Mucosa of descending colon (tissue), 3 donors: ENCODE results near the gene ALDH1B1. TPM values are rescaled to one million over a fixed set of nuclear protein-coding genes. Genes with fewer than 3 reads are reported as not detected.

Experiments
- ATAC-seq: fragments of 200-7000 bp; cut with Tn5 transposase; one replicate; pipeline ENCODE4 v1.9.1; 2020; ENCODE audit warnings: mild to moderate bottlenecking, moderate library complexity
- DNase-seq, 3 donors: peaks; one replicate each; pipeline ENCODE4 v3.0.0-alpha.2; 2020
- H3K36me3 ChIP-seq: fragments of 200-600 bp; one replicate; pipeline ENCODE4 v1.8.0; 2021; ENCODE audit warnings: low read depth, mild to moderate bottlenecking
- H3K4me1 ChIP-seq: fragments of 200-600 bp; one replicate; pipeline ENCODE4 v1.8.0; 2021; ENCODE audit warnings: low read depth, mild to moderate bottlenecking
- H3K4me3 ChIP-seq: fragments of 200-600 bp; one replicate; pipeline ENCODE4 v1.8.0; 2021; ENCODE audit warnings: mild to moderate bottlenecking
- H3K9me3 ChIP-seq: fragments of 200-600 bp; one replicate; pipeline ENCODE4 v1.8.0; 2021; ENCODE audit warnings: mild to moderate bottlenecking
- intact Hi-C, 2 donors: fragments of 100-400 bp; cut with DNase I in 1 of 2; cut with micrococcal nuclease in 1 of 2; formaldehyde crosslinking; loops; one replicate each; pipeline versions ENCODE4 v1.11.0 to v1.11.1; 2022; cut with DNase I, micrococcal nuclease
- total RNA-seq, 3 donors: library from RNA; stranded (reverse); fragmentation: NEBNext Ultra II Directional in 2 of 3; extraction: Animal tissue kit (Norgen Biotek cat#: 25700) in 2 of 3; gene quantifications; one replicate each; pipeline versions ENCODE4 v1.2.1 to v1.2.4, GENCODE V29; 2021 to 2023
- TF ChIP-seq, protein P1 (sequence below): fragments of 200-600 bp; IDR thresholded peaks from one replicate; pipeline ENCODE4 v1.8.0; 2022; ENCODE audit warnings: antibody characterized with exemption, mild to moderate bottlenecking
- donor health status: DM: no; HTN: no; CAD: no; lungs with moderate emphysema.
- donor health status: DM: no; HTN: no; CAD: no.
- donor health status: DM: no; HTN: yes; CAD: no.

The ALDH1B1 gene
- total RNA-seq, 3 donors from 2014 or later: 39.5 to 58.1 (median 52.5) TPM

DNA sequence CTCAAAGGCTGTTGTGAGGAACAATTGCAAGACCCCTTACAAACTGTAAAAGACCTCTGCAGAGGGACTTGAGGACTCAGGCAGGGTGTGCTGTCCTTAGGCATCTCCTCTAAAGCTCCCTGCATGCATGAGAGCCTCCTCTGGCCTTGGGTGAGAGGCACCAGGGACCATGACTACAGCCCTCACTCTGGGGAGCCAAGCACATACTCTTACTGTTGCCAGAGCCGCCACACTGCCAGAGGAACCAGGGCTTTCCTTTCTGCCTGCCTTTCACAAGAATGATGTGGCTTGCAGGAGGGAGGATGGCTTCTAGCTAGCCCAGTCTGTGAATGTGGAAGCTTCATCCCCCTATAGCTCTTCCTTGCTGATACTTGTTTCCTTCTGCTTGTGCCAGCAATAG is 25.9 kb downstream of the ALDH1B1 start:
- no peak for DNase-seq
- Histone ChIP-seq H3K4me3 (no peak overlapping the region), H3K9me3 (no peaks in the 10 kb centered on the region), H3K36me3 (no peaks in the 10 kb centered on the region), H3K4me1 (no peaks in the 10 kb centered on the region)
- no peak for ATAC-seq
- intact Hi-C loops: no loop called here
- TF ChIP-seq, protein P1, sequence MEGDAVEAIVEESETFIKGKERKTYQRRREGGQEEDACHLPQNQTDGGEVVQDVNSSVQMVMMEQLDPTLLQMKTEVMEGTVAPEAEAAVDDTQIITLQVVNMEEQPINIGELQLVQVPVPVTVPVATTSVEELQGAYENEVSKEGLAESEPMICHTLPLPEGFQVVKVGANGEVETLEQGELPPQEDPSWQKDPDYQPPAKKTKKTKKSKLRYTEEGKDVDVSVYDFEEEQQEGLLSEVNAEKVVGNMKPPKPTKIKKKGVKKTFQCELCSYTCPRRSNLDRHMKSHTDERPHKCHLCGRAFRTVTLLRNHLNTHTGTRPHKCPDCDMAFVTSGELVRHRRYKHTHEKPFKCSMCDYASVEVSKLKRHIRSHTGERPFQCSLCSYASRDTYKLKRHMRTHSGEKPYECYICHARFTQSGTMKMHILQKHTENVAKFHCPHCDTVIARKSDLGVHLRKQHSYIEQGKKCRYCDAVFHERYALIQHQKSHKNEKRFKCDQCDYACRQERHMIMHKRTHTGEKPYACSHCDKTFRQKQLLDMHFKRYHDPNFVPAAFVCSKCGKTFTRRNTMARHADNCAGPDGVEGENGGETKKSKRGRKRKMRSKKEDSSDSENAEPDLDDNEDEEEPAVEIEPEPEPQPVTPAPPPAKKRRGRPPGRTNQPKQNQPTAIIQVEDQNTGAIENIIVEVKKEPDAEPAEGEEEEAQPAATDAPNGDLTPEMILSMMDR: no peak

DNA sequence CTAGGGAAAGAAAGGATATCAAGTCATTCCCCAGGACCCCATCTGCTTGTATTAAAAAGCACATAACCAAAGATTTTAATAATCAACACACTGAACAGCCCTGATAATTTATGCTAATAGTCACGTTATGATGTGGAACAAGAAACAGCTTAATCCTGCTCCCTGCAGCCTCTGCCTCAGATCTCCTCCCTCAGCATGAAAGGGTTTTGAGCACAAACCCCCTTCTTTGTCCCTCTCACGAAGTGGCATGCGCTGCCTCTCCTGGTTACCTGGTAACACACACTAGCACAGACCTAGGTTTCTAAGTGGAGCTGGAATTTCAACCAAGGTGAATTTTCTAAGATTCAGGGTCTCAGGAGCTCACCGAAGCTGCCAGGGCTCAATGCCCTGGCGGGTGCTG is 26.7 kb downstream of the ALDH1B1 start:
- no peaks in the 10 kb centered on the region for H3K9me3 ChIP-seq
- H3K4me3 ChIP-seq: no peak overlapping the region
- TF ChIP-seq, protein P1: no peak
- DNase-seq (no peak), ATAC-seq (no peak)
- no peaks in the 10 kb centered on the region for H3K4me1 ChIP-seq
- H3K36me3 ChIP-seq: no peaks in the 10 kb centered on the region
- intact Hi-C loops: no loop called here

DNA sequence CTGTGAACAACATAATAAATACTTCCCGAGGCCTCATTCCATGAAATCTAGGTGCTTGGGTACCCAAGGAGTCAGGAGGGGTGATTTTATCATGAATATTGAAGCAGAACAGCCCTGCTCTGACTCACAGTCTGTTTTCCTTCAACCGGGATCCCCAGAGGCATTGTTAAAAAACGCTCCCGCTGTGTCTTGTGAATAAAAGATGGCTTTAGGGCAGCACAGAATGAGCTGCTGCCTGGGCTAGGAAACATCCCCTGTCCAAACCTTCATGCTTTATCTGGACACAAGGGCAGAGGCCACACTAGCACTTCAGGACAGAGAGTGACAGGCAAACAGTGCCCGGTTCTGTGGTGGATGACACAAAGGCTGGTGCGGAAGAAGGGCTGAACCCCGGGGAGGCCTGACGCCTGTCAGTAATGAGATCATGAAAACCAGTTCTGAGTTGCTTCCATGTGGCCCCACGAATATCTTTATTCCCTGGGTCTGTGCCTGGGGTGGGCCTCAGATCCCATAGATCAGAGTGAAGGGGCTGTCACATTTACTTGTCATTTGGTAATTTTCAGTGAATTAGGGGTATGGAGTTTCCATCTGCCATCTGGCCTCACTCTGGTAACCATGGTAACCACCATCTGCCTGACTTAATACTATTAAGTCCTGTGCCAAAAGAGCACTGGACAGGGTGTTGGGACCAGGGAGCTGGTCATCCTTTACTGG is 29.2 kb downstream of the ALDH1B1 start:
- TF ChIP-seq, protein P1: no peak
- intact Hi-C loops: no loop called here
- ATAC-seq (no peak), DNase-seq (no peak)
- Histone ChIP-seq H3K9me3 (no peaks in the 10 kb centered on the region), H3K4me3 (no peak overlapping the region), H3K36me3 (no peaks in the 10 kb centered on the region), H3K4me1 (no peaks in the 10 kb centered on the region)

DNA sequence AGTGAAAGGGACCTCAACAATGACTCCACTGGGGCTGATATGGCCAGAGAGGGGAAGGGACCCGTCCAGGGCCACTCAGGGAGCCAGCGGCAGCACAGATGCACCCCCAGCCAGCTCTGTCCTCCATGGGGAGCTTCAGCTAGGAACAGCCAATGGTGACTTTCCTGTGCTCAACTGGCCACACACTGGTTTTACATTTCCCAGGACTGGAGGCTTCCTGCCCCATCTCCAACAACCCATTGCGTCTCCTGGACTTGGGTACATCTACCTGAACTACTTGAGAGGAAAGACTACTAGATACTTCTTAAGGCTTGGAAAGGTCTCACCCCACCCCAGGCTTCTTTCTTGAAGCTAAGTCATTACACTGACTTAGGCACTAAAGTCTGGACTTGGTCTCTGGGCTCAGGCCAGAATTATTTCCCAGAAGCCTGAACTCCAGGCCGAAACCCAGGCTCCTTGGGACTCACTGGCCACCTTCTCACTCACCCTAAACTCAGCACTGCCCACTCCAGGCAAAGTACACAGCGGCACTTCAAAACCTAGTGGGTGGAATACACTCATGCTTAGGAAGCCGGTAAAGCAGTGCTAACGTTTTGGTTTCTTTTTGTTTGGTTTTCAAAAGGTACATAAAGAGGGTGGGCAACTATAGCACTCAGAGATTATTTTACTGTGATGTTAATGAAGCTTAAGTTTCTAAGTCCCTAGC is 30.2 kb downstream of the ALDH1B1 start:
- intact Hi-C loops: no loop called here
- H3K9me3 ChIP-seq: no peaks in the 10 kb centered on the region
- H3K4me1 ChIP-seq: no peaks in the 10 kb centered on the region
- H3K4me3 ChIP-seq: no peak overlapping the region
- DNase-seq (no peak), ATAC-seq (no peak)
- no peaks in the 10 kb centered on the region for H3K36me3 ChIP-seq
- TF ChIP-seq, protein P1: no peak

DNA sequence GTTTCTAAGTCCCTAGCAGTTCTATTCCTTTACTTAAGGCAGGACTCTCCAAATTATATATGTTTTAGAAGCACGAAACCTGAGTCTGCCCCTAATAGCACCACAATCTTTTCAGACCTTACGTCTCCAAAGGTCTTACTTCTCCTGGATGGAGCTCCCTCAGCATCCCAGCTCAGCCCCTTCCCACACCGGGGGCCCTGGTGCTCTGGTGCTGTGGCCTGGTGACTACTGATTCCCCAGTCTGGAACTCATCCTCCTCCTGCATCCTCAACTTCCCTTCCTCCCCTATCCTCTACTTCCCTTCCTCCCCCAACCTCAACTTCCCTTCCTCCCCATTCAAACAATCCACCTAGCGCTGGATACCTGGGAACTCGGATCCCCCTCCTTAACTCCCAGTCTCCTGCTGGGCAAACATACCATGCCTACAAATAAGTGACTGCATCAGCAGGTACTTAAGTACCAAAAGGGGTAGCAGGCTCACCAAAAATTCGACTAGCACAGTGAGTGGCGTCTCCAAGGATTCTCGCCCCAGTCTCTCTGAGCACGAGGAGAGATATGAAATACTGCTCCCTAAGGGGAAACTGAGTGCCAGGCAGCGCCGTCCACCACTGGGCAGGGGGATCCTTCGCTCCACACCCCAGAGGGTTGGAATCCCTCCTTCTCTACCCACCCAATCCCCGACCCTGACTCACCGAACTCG is 30.9 kb downstream of the ALDH1B1 start:
- H3K9me3 ChIP-seq: no peaks in the 10 kb centered on the region
- no peaks in the 10 kb centered on the region for H3K4me1 ChIP-seq
- TF ChIP-seq, protein P1: no peak
- intact Hi-C loops: no loop called here
- DNase-seq: no peak
- ATAC-seq: no peak
- H3K4me3 ChIP-seq: no peak overlapping the region
- H3K36me3 ChIP-seq: no peaks in the 10 kb centered on the region
